ENCODE measurements around the gene SYTL1.
A peak's percentile ranks its signal among the peaks of the same experiment; 100 is the strongest.

SYTL1 gene

GRCh38 chr1:27346991-27347624, 5.3 kb downstream of the SYTL1 start:
- DNase-seq (ENCODE audit: low spot score), result peak; percentile 22
- no peak for FAIRE-seq

- DNase-seq (ENCODE audit: low spot score) (peak; percentile 33), FAIRE-seq (no peak)
These were observed 7.3 kb downstream of the SYTL1 start for GRCh38 chr1:27348861-27349783.

- FAIRE-seq, result no peak
- no peak for DNase-seq (ENCODE audit: low spot score)
These were observed 8.2 kb downstream of the SYTL1 start for GRCh38 chr1:27349784-27350662.

GRCh38 chr1:27350663-27351540, 9.1 kb downstream of the SYTL1 start:
- FAIRE-seq (no peak), DNase-seq (ENCODE audit: low spot score) (no peak)

- DNase-seq (ENCODE audit: low spot score), result no peak
- FAIRE-seq, result no peak
These were observed 9.8 kb downstream of the SYTL1 start for GRCh38 chr1:27351541-27352107.

GRCh38 chr1:27353166-27353565, 11.3 kb downstream of the SYTL1 start:
- FAIRE-seq (no peak), DNase-seq (ENCODE audit: low spot score) (no peak)

- FAIRE-seq, result no peak
- no peak for DNase-seq (ENCODE audit: low spot score)
These were observed 11.8 kb downstream of the SYTL1 start for GRCh38 chr1:27353629-27354028.

GRCh38 chr1:27355683-27356082, 13.9 kb downstream of the SYTL1 start:
- no peak for FAIRE-seq
- no peak for DNase-seq (ENCODE audit: low spot score)

GRCh38 chr1:27356277-27356618, 14.4 kb downstream of the SYTL1 start:
- FAIRE-seq (no peak), DNase-seq (ENCODE audit: low spot score) (no peak)

GRCh38 chr1:27356619-27357280, 14.9 kb downstream of the SYTL1 start:
- DNase-seq (ENCODE audit: low spot score), result no peak
- no peak for FAIRE-seq

GRCh38 chr1:27357281-27358037, 15.6 kb downstream of the SYTL1 start:
- FAIRE-seq (no peak), DNase-seq (ENCODE audit: low spot score) (no peak)

GRCh38 chr1:27358038-27358927, 16.5 kb downstream of the SYTL1 start:
- FAIRE-seq (no peak), DNase-seq (ENCODE audit: low spot score) (no peak)

GRCh38 chr1:27358928-27359313, 17.1 kb downstream of the SYTL1 start:
- FAIRE-seq, result no peak
- DNase-seq (ENCODE audit: low spot score), result no peak

GRCh38 chr1:27359822-27360158, 18.0 kb downstream of the SYTL1 start:
- no peak for FAIRE-seq

GRCh38 chr1:27360159-27361043, 18.6 kb downstream of the SYTL1 start:
- no peak for FAIRE-seq
- no peak for DNase-seq (ENCODE audit: low spot score)

More at GRCh38 chr1:27359822-27360158, 18.0 kb downstream of the SYTL1 start:
- DNase-seq (ENCODE audit: low spot score), result no peak

GRCh38 chr1:27361044-27361402, 19.2 kb downstream of the SYTL1 start:
- FAIRE-seq, result no peak

GRCh38 chr1:27361553-27361952, 19.7 kb downstream of the SYTL1 start:
- no peak for FAIRE-seq
- DNase-seq (ENCODE audit: low spot score), result no peak

More at GRCh38 chr1:27361044-27361402, 19.2 kb downstream of the SYTL1 start:
- DNase-seq (ENCODE audit: low spot score), result no peak
